Transverse colon (tissue), 4 donors: Measurements from ENCODE around the gene GGA1. TPM values are rescaled to one million over a fixed set of nuclear protein-coding genes. Genes with fewer than 3 reads are reported as not detected.

Experiments
- DNase-seq: peaks from one replicate; pipeline ENCODE4 v3.0.0-alpha.2; 2019
- H3K27ac ChIP-seq, 4 donors: fragments of 200-600 bp; sonication (generic); 2 replicates each; pipeline ENCODE4 v1.5.1; 2016 to 2018; ENCODE audit warnings: inconsistent platforms in 4 of 4
- H3K27me3 ChIP-seq: fragments of 200-600 bp; sonication (generic); 2 replicates; pipeline ENCODE4 v1.5.1; 2017; ENCODE audit warnings: inconsistent platforms
- H3K36me3 ChIP-seq, 4 donors: fragments of 200-600 bp; sonication (generic); 2 replicates each; pipeline ENCODE4 v1.5.1; 2017 to 2019; ENCODE audit warnings: inconsistent platforms in 4 of 4
- H3K4me1 ChIP-seq, 4 donors: fragments of 200-600 bp; sonication (generic); 2 replicates each; pipeline ENCODE4 v1.5.1; 2017 to 2020; ENCODE audit warnings: inconsistent platforms in 4 of 4
- H3K4me3 ChIP-seq, 4 donors: fragments of 200-600 bp; sonication (generic); 1 replicate in 1 of 4; 2 replicates in 3 of 4; pipeline versions ENCODE4 v1.5.1 to v1.6.1; 2017 to 2019; ENCODE audit warnings: inconsistent platforms in 4 of 4
- H3K9me3 ChIP-seq, 2 donors: fragments of 200-600 bp; sonication (generic); 2 replicates each; pipeline ENCODE4 v1.5.1; 2017 to 2019; ENCODE audit warnings: inconsistent platforms in 2 of 2
- EP300 ChIP-seq: sonication (generic); formaldehyde crosslinking; IDR thresholded peaks from one replicate; pipeline ENCODE4 v1.6.1; 2017; ENCODE audit warnings: antibody characterized with exemption, low read depth
- POLR2A ChIP-seq: fragments of 450-650 bp; IDR thresholded peaks from one replicate; pipeline ENCODE4 v1.6.1; 2016; ENCODE audit warnings: antibody characterized with exemption, mild to moderate bottlenecking, moderate library complexity
- POLR2AphosphoS5 ChIP-seq, 3 donors: sonication (generic); formaldehyde crosslinking; IDR thresholded peaks; one replicate each; pipeline ENCODE4 v1.6.1; 2016; ENCODE audit warnings: antibody characterized with exemption in 3 of 3
- WGBS, 2 donors: methylation state at CpG; one replicate each; pipeline ENCODE4 v1.1.5; 2018; ENCODE audit warnings: low coverage in 1 of 2; 5-methylcytosine and 5-hydroxymethylcytosine counted together
- in situ Hi-C, 4 donors: fragments of 200-750 bp; cut with MboI; loops; one replicate each; pipeline versions ENCODE4 v1.15.0 to v1.15.1; 2017; ENCODE audit warnings: low sequenced_read_pairs in 3 of 4, low pct_ligation_motif_present in 1 of 4, low pct_unique_long_range_greater_than_20kb in 1 of 4
- intact Hi-C: fragments of 100-400 bp; cut with DNase I; formaldehyde crosslinking; loops from one replicate; pipeline ENCODE4 v1.15.1; 2023; ENCODE audit warnings: low total_unique reads
- total RNA-seq, 4 donors: library from RNA; depleted of rRNA; stranded (reverse); fragments of >200 nt; gene quantifications; one replicate each; pipeline ENCODE4 v1.1.0, GENCODE V29; 2016
- TF ChIP-seq, protein P1 (sequence below), 5 experiments: fragments of 200-600 bp in 3 of 5; fragments of 450-650 bp in 2 of 5; sonication (generic) in 3 of 5; IDR thresholded peaks; 1 replicate in 2 of 5; 2 replicates in 3 of 5; pipeline ENCODE4 v1.5.1; 2016 to 2017; ENCODE audit warnings: antibody characterized with exemption in 5 of 5, inconsistent platforms in 3 of 5, mild to moderate bottlenecking in 2 of 5, moderate library complexity in 1 of 5

Gene GGA1
- total RNA-seq, 4 donors from 2014 or later = 60.1 to 142 (median 73.8) TPM

DNA sequence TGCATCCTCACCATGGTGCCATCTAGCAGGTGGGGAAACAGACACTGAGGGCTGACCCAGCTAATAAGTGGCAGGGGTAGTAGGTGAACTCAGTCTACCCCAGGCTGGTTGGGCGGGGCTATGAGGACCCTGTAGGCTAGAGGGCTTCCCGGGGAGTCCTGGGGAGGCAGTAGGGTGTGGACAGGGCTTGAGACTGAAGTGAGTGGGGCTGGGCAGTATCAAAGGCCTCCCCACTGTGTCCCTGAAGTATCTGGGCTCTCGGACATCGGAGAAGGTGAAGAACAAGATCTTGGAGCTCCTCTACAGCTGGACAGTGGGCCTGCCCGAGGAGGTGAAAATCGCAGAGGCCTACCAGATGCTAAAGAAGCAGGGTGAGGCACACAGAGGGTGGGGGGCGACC lies 11.4 kb downstream of the GGA1 start:
- no peak overlapping the region for H3K27ac ChIP-seq
- no peaks in the 10 kb centered on the region for H3K9me3 ChIP-seq
- peaks cover 7 to 13% (median 11%) of the 10 kb centered on the region in 4 donors for H3K4me1 ChIP-seq
- H3K4me3 ChIP-seq = no peak overlapping the region
- peaks cover 0 to 23% (median 8%) of the 10 kb centered on the region in 4 donors for H3K36me3 ChIP-seq
- no peaks in the 10 kb centered on the region for H3K27me3 ChIP-seq
- DNase-seq = no peak
- in situ Hi-C loops = loop anchor here in 1 of 4 donors (10.0 kb wide), 1 partner anchor 65 kb away; the partner anchor contains the start of gene NOL12
- 91% methylated on average over 7 of the region's 7 CpGs; no CpG with 5 or more reads in 1 of the 2 donors for WGBS, 2 donors
- intact Hi-C loops = no loop called here
- no peak for TF ChIP-seq POLR2A
- TF ChIP-seq, protein P1, sequence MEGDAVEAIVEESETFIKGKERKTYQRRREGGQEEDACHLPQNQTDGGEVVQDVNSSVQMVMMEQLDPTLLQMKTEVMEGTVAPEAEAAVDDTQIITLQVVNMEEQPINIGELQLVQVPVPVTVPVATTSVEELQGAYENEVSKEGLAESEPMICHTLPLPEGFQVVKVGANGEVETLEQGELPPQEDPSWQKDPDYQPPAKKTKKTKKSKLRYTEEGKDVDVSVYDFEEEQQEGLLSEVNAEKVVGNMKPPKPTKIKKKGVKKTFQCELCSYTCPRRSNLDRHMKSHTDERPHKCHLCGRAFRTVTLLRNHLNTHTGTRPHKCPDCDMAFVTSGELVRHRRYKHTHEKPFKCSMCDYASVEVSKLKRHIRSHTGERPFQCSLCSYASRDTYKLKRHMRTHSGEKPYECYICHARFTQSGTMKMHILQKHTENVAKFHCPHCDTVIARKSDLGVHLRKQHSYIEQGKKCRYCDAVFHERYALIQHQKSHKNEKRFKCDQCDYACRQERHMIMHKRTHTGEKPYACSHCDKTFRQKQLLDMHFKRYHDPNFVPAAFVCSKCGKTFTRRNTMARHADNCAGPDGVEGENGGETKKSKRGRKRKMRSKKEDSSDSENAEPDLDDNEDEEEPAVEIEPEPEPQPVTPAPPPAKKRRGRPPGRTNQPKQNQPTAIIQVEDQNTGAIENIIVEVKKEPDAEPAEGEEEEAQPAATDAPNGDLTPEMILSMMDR (IDR thresholded peaks at IDR 0.05) = no peak
- no peak for TF ChIP-seq POLR2AphosphoS5 (IDR thresholded peaks at IDR 0.05)
- TF ChIP-seq EP300 = no peak

DNA sequence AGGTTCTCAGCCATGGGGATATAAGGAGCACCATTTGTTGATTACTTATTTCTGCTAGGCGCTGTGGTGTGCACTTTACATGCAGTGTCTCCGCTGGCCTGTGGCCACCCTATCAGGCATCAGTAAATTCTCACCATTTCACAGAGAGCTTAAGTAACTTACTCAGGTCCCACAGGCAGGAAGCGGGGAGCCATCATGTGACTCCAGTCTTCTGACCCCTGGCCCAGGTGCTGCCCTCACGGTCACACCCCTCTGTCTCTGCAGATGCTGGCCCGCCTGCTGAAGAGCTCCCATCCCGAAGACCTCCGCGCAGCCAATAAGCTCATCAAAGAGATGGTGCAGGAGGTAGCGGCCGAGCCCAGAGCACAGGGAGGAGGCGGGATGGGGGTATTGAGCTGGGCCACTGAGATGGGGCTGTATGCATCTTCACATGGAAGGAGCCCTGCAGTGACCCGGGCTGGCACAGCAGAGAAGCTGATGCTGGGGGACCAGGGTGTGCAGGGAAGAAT lies 12.8 kb downstream of the GGA1 start:
- TF ChIP-seq POLR2AphosphoS5 (IDR thresholded peaks at IDR 0.05) (no peak), EP300 (no peak)
- Histone ChIP-seq H3K9me3 (no peaks in the 10 kb centered on the region), H3K27ac (no peak overlapping the region), H3K4me1 (peaks cover 18 to 24% (median 21%) of the 10 kb centered on the region in 4 donors), H3K36me3 (peaks cover 0 to 23% (median 6%) of the 10 kb centered on the region in 4 donors), H3K4me3 (no peak overlapping the region), H3K27me3 (no peaks in the 10 kb centered on the region)
- 50 to 81% methylated on average over 1 to 12 of the region's 12 CpGs for WGBS, 2 donors
- in situ Hi-C loops (loop anchor here in 1 of 4 donors (10.0 kb wide), 1 partner anchor 63 kb away; the partner anchor contains the start of gene NOL12), intact Hi-C loops (no loop called here)
- no peak for DNase-seq

DNA sequence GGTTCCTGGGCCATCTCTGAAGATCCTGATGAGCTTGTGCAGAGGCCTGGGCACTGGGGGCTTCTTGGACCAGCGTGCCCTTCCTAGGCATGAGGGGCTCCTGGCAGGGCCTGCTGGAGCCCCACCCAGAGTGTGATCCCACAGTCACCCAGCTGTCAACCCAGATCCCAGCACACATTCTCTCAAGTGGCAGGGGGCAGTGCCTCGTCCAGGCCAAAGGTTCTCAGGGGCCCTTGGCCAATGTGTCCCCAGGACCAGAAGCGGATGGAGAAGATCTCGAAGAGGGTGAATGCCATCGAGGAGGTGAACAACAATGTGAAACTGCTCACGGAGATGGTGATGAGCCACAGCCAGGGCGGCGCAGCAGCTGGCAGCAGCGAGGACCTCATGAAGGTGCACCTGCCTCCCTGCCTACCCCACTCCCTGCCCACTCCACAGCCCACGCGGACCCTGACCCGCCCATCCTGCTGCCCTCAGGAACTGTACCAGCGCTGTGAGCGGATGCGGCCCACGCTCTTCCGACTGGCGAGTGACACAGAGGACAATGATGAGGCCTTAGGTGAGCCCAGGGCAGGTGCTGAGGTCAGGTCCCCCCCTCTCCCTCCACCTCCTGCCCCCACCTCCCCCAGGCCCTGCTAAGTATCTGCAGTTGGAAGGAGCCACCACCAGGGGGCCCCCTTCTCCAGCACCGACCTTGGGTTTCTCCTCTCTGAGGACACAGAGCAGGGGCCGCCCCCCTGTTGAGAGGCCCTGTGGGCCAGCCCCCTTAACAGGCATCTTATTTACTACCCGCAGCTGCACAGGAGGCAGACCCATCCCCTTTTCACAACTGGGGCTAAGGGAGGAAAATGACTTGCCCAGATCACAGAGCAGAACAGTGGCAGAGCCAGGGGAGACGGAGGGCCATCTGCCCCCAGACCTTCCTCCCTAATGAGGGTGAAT lies 14.7 kb downstream of the GGA1 start:
- intact Hi-C loops (no loop called here), in situ Hi-C loops (loop anchor here in 1 of 4 donors (10.0 kb wide), 1 partner anchor 61 kb away; the partner anchor contains the start of gene NOL12)
- H3K4me1 ChIP-seq = peaks cover 33 to 44% (median 39%) of the 10 kb centered on the region in 4 donors
- H3K36me3 ChIP-seq = peaks cover 0 to 7% (median 0%) of the 10 kb centered on the region in 4 donors
- no peaks in the 10 kb centered on the region for H3K27me3 ChIP-seq
- peak overlapping the region; percentile 68 to 91 (median 76) for H3K27ac ChIP-seq
- no peaks in the 10 kb centered on the region for H3K9me3 ChIP-seq
- no peak overlapping the region for H3K4me3 ChIP-seq
- 62% methylated on average over 22 of the region's 22 CpGs; no CpG with 5 or more reads in 1 of the 2 donors for WGBS, 2 donors
- no peak for TF ChIP-seq EP300
- TF ChIP-seq, protein P1 (IDR thresholded peaks at IDR 0.05) = peak; percentile 80 to 98 (median 94)
- DNase-seq = peak; percentile 76

DNA sequence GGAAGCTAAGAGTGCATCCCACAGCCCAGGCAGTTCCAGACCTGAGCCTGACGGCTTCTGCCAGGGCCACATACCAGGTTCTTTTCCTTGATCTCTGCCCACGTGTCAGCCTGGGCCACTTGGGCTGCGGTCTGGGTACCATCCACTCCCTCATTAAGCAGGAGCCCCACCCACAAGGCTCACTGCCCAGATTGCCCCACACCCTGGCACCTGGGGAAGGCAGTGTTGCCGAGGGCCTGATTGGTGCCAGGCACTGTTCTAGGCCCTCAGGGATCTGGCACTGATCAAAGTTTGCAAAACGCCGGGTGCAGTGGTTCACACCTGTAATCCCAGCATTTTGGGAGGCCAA lies 15.4 kb downstream of the GGA1 start:
- Histone ChIP-seq H3K4me1 (peaks cover 33 to 44% (median 39%) of the 10 kb centered on the region in 4 donors), H3K36me3 (peaks cover 0 to under 1% (median 0%) of the 10 kb centered on the region in 4 donors), H3K9me3 (no peaks in the 10 kb centered on the region), H3K4me3 (no peak overlapping the region), H3K27ac (peak overlapping the region; percentile 68 to 91 (median 76)), H3K27me3 (no peaks in the 10 kb centered on the region)
- in situ Hi-C loops (loop anchor here in 1 of 4 donors (10.0 kb wide), 1 partner anchor 61 kb away; the partner anchor contains the start of gene NOL12), intact Hi-C loops (no loop called here)
- TF ChIP-seq EP300 (no peak), POLR2AphosphoS5 (IDR thresholded peaks at IDR 0.05) (peak in 2 of 3 donors; percentile 24 to 31), POLR2A (peak; percentile 18)
- TF ChIP-seq, protein P1 (IDR thresholded peaks at IDR 0.05) = no peak
- 15 to 46% methylated on average over 2 to 6 of the region's 6 CpGs for WGBS, 2 donors
- peak; percentile 85 for DNase-seq
